ENCODE measurements around the gene PRMT2.

Gene PRMT2

GRCh38 chr21:46641656-46642055 lies 6.2 kb downstream of the PRMT2 start:
- no peak overlapping the region for H3K4me3 ChIP-seq (ENCODE audit: low read length)
- no peak for DNase-seq (ENCODE audit: low read depth)
- TF ChIP-seq CTCF (conservative IDR thresholded peaks at IDR 0.05; ENCODE audit: low read length): no peak

GRCh38 chr21:46643379-46644177 lies 8.1 kb downstream of the PRMT2 start:
- no peak overlapping the region for H3K4me3 ChIP-seq (ENCODE audit: low read length)
- no peak for DNase-seq (ENCODE audit: low read depth)
- TF ChIP-seq CTCF (conservative IDR thresholded peaks at IDR 0.05; ENCODE audit: low read length): no peak

DNA sequence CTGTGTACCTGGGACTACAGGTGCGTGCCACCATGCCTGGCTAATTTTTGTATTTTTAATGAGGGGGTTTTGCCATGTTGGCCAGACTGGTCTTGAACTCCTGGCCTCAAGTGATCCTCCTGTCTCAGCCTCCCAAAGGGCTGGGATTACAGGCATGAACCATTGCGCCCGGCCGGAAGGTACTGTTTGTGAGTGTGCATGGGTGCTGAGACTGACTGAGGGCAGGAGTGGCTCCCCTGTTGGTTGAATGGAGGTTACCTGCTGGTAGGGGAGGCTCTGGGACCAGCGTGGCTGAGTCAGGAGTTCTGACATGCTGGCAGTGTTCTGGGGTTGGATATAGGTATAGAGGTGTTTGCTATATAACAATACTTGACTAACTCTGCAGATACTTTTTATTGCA lies 10.4 kb downstream of the PRMT2 start:
- H3K4me3 ChIP-seq (ENCODE audit: low read length): no peak overlapping the region
- no peak for TF ChIP-seq CTCF (conservative IDR thresholded peaks at IDR 0.05; ENCODE audit: low read length)
- no peak for DNase-seq (ENCODE audit: low read depth)

DNA sequence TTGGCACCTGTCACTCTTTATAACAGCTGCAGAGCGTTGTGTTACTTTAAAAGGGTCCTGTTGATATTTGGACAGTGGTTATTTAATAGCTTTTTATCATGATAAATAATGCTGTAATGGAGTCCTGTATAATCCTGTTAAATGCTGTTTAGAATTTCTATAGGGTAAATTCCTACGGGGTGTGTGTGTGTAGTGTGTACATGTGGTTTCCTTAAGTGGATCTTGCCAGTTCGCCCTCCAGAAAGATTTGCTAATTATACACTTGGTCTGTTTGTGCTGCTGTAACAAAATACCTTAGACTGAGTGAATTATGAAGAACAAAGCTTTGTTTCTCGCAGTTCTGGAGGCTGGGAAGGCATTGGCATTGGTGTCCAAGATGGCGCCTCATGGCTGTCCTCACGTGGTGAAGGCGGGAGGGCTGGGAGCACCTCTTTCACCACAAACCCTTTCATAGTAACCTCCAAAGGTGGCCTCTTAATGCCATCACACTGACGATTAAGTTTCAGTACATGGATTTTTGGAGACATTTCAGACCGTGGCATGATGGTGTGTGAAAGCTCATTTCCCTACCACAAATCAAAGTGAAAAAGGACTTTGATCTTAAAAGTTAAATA lies 11.2 kb downstream of the PRMT2 start:
- H3K4me3 ChIP-seq (ENCODE audit: low read length): no peak overlapping the region

GRCh38 chr21:46648539-46648938 lies 13.1 kb downstream of the PRMT2 start:
- DNase-seq (ENCODE audit: low read depth): no peak
- no peak for TF ChIP-seq CTCF (conservative IDR thresholded peaks at IDR 0.05; ENCODE audit: low read length)
- H3K4me3 ChIP-seq (ENCODE audit: low read length): no peak overlapping the region

More for the DNA sequence above, 11.2 kb downstream of the PRMT2 start:
- DNase-seq (ENCODE audit: low read depth): no peak
- no peak for TF ChIP-seq CTCF (conservative IDR thresholded peaks at IDR 0.05; ENCODE audit: low read length)

- H3K4me3 ChIP-seq (ENCODE audit: low read length): no peak overlapping the region
- no peak for DNase-seq (ENCODE audit: low read depth)
- no peak for TF ChIP-seq CTCF (conservative IDR thresholded peaks at IDR 0.05; ENCODE audit: low read length)
These were observed 13.9 kb downstream of the PRMT2 start for GRCh38 chr21:46649356-46649755.

All from AG10803 (cell line).